Ishikawa (cell line): ENCODE measurements around the gene VPS51.

Source experiments
- CEBPB ChIP-seq: IDR thresholded peaks from 2 replicates; pipeline ENCODE4 v1.6.1; 2012
- CREB1 ChIP-seq: IDR thresholded peaks from 2 replicates; pipeline ENCODE4 v1.6.1; 2012; ENCODE audit warnings: low read depth
- EGR1 ChIP-seq: IDR thresholded peaks from 2 replicates; pipeline ENCODE4 v1.6.1; 2012
- EP300 ChIP-seq: IDR thresholded peaks from 2 replicates; pipeline ENCODE4 v1.6.1; 2012; ENCODE audit warnings: borderline replicate concordance
- FOXM1 ChIP-seq: IDR thresholded peaks from 2 replicates; pipeline ENCODE4 v1.6.1; 2012; ENCODE audit warnings: low read depth, borderline replicate concordance
- MAX ChIP-seq: IDR thresholded peaks from 2 replicates; pipeline ENCODE4 v1.6.1; 2012
- NFIC ChIP-seq: IDR thresholded peaks from 2 replicates; pipeline ENCODE4 v1.6.1; 2012
- RAD21 ChIP-seq: IDR thresholded peaks from 2 replicates; pipeline ENCODE4 v1.6.1; 2012; ENCODE audit warnings: low read depth
- REST ChIP-seq: IDR thresholded peaks from 2 replicates; pipeline ENCODE4 v1.6.1; 2012; ENCODE audit warnings: low read depth, mild to moderate bottlenecking
- TAF1 ChIP-seq: IDR thresholded peaks from 2 replicates; pipeline ENCODE4 v1.6.1; 2012; ENCODE audit warnings: low read depth, mild to moderate bottlenecking
- TCF12 ChIP-seq: IDR thresholded peaks from 2 replicates; pipeline ENCODE4 v1.6.1; 2012; ENCODE audit warnings: low read depth
- TEAD4 ChIP-seq: IDR thresholded peaks from 2 replicates; pipeline ENCODE4 v1.6.1; 2012
- USF1 ChIP-seq: IDR thresholded peaks from 2 replicates; pipeline ENCODE4 v1.6.1; 2012
- YY1 ChIP-seq: IDR thresholded peaks from 2 replicates; pipeline ENCODE4 v1.6.1; 2012; ENCODE audit warnings: low read depth
- ZBTB7A ChIP-seq: IDR thresholded peaks from 2 replicates; pipeline ENCODE4 v1.6.1; 2012; ENCODE audit warnings: low read depth

Gene VPS51

GRCh38 chr11:65064847-65065240 lies 31.2 kb upstream of the VPS51 start:
- TF ChIP-seq CREB1 (no peak), FOXM1 (no peak), MAX (no peak), USF1 (no peak), EP300 (no peak)

GRCh38 chr11:65065851-65066250 lies 30.2 kb upstream of the VPS51 start:
- TF ChIP-seq ZBTB7A (no peak), TCF12 (no peak), EGR1 (no peak), NFIC (no peak), RAD21 (no peak), USF1 (no peak), YY1 (no peak), MAX (no peak), FOXM1 (no peak), EP300 (no peak), REST (no peak), CEBPB (no peak), TAF1 (no peak), TEAD4 (no peak), CREB1 (no peak)

- TF ChIP-seq TCF12 (no peak), FOXM1 (no peak), YY1 (no peak), CREB1 (no peak), ZBTB7A (no peak), USF1 (no peak), TEAD4 (no peak), CEBPB (no peak), MAX (no peak), EP300 (no peak), REST (no peak)
Observed at GRCh38 chr11:65066315-65066714, 29.7 kb upstream of the VPS51 start.

GRCh38 chr11:65066805-65067291 lies 29.2 kb upstream of the VPS51 start:
- no peak for TF ChIP-seq CREB1
- no peak for TF ChIP-seq YY1
- no peak for TF ChIP-seq RAD21
- TF ChIP-seq MAX, result no peak
- TF ChIP-seq ZBTB7A, result no peak
- no peak for TF ChIP-seq EP300
- TF ChIP-seq NFIC, result no peak
- no peak for TF ChIP-seq TCF12
- no peak for TF ChIP-seq FOXM1
- TF ChIP-seq TEAD4, result no peak
- no peak for TF ChIP-seq USF1
- no peak for TF ChIP-seq EGR1
- TF ChIP-seq CEBPB, result no peak
- no peak for TF ChIP-seq TAF1
- no peak for TF ChIP-seq REST
